ENCODE results near the gene TBX5.

TBX5 gene

GRCh38 chr12:114321524-114321923, 84.4 kb downstream of the TBX5 start:
- no peaks in the 10 kb centered on the region for H3K4me1 ChIP-seq (ENCODE audit: control insufficient read depth, insufficient read depth, low read length)
- H3K27me3 ChIP-seq (ENCODE audit: control insufficient read depth, insufficient read depth, low read length) = peaks cover 2% of the 10 kb centered on the region
- no peaks in the 10 kb centered on the region for H3K36me3 ChIP-seq (ENCODE audit: control insufficient read depth, insufficient read depth, low read length)
- no peaks in the 10 kb centered on the region for H3K9me3 ChIP-seq (ENCODE audit: control insufficient read depth, insufficient read depth, low read length)
- H3K4me3 ChIP-seq (ENCODE audit: low read depth, low read length) = no peak overlapping the region
- no peak overlapping the region for H3K9ac ChIP-seq (ENCODE audit: low read depth, low read length)

DNA sequence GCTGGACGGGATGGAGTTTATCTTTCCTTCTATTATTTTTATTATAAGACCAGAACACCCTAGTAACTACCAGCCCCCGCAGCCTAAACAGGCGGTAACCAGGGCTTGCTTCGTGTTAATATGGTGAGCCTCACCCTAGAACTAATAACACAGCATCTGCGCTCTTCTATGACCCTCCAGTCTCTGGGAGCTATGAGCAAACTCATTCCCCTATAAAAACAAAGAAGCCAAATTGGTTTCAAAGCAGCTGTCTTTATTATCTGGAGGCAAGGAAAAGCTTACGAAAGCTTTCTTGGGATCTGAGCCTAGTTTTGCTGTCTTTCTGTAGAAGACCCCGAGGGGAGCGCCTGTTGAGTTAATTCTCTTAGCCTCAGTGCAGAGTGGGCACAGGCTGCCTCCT, 85.0 kb downstream of the TBX5 start:
- no peaks in the 10 kb centered on the region for H3K36me3 ChIP-seq (ENCODE audit: control insufficient read depth, insufficient read depth, low read length)
- no peak overlapping the region for H3K4me3 ChIP-seq (ENCODE audit: low read depth, low read length)
- H3K9ac ChIP-seq (ENCODE audit: low read depth, low read length) = no peak overlapping the region
- H3K27me3 ChIP-seq (ENCODE audit: control insufficient read depth, insufficient read depth, low read length) = peaks cover 2% of the 10 kb centered on the region
- H3K4me1 ChIP-seq (ENCODE audit: control insufficient read depth, insufficient read depth, low read length) = no peaks in the 10 kb centered on the region
- H3K9me3 ChIP-seq (ENCODE audit: control insufficient read depth, insufficient read depth, low read length) = no peaks in the 10 kb centered on the region

DNA sequence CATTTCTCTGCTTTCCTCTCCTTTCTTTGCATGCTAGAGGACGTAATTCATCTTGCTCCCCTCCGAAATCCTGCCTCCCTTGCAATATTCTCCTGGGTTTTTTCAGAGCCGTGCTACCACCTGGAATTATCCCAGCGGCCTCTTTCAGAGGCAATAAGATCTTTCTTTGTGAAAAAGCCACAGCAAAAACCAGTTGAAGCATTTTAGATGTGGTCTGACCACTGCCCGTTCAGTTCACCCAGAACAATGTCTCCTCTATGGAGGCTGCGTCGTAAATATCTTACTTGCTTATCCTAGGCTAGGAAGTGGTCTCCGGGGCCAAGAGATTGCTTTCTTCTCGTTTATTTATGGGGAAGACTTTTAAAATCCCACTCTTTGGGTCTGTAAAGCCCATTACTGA, 85.8 kb downstream of the TBX5 start:
- Histone ChIP-seq H3K36me3 (ENCODE audit: control insufficient read depth, insufficient read depth, low read length) (no peaks in the 10 kb centered on the region), H3K4me1 (ENCODE audit: control insufficient read depth, insufficient read depth, low read length) (no peaks in the 10 kb centered on the region), H3K4me3 (ENCODE audit: low read depth, low read length) (no peak overlapping the region), H3K9me3 (ENCODE audit: control insufficient read depth, insufficient read depth, low read length) (no peaks in the 10 kb centered on the region), H3K9ac (ENCODE audit: low read depth, low read length) (no peak overlapping the region), H3K27me3 (ENCODE audit: control insufficient read depth, insufficient read depth, low read length) (peaks cover 2% of the 10 kb centered on the region)

GRCh38 chr12:114319422-114319821, 86.5 kb downstream of the TBX5 start:
- no peak overlapping the region for H3K9ac ChIP-seq (ENCODE audit: low read depth, low read length)
- no peak overlapping the region for H3K4me3 ChIP-seq (ENCODE audit: low read depth, low read length)
- H3K4me1 ChIP-seq (ENCODE audit: control insufficient read depth, insufficient read depth, low read length) = no peaks in the 10 kb centered on the region
- no peaks in the 10 kb centered on the region for H3K9me3 ChIP-seq (ENCODE audit: control insufficient read depth, insufficient read depth, low read length)
- no peaks in the 10 kb centered on the region for H3K36me3 ChIP-seq (ENCODE audit: control insufficient read depth, insufficient read depth, low read length)
- peaks cover 2% of the 10 kb centered on the region for H3K27me3 ChIP-seq (ENCODE audit: control insufficient read depth, insufficient read depth, low read length)

- Histone ChIP-seq H3K27me3 (ENCODE audit: control insufficient read depth, insufficient read depth, low read length) (peaks cover 2% of the 10 kb centered on the region), H3K4me3 (ENCODE audit: low read depth, low read length) (no peak overlapping the region), H3K4me1 (ENCODE audit: control insufficient read depth, insufficient read depth, low read length) (no peaks in the 10 kb centered on the region), H3K36me3 (ENCODE audit: control insufficient read depth, insufficient read depth, low read length) (no peaks in the 10 kb centered on the region), H3K9ac (ENCODE audit: low read depth, low read length) (no peak overlapping the region), H3K9me3 (ENCODE audit: control insufficient read depth, insufficient read depth, low read length) (no peaks in the 10 kb centered on the region)
Observed at GRCh38 chr12:114318984-114319383, 87.0 kb downstream of the TBX5 start.

DNA sequence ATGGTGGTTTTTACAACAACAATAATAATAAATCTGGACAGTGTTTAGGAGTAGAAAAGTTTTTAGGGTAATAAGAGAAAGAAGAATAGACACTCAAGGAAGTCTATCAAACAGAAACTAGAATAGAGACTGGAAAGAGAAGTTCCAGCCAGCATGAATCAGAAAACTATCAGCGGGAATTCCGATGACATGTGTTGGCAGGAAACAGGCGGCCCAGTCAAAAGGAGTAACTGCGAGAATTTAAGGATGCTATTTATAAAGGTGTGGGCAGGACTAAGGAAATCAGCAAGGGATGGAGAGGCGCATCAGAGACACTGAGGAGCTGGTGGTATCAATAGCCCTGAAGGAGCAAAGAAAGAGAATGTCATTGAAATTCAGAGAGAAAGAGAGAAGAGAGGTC, 89.9 kb downstream of the TBX5 start:
- H3K4me3 ChIP-seq (ENCODE audit: low read depth, low read length) = no peak overlapping the region
- H3K27me3 ChIP-seq (ENCODE audit: control insufficient read depth, insufficient read depth, low read length) = no peaks in the 10 kb centered on the region
- H3K4me1 ChIP-seq (ENCODE audit: control insufficient read depth, insufficient read depth, low read length) = no peaks in the 10 kb centered on the region
- H3K36me3 ChIP-seq (ENCODE audit: control insufficient read depth, insufficient read depth, low read length) = no peaks in the 10 kb centered on the region
- no peak overlapping the region for H3K9ac ChIP-seq (ENCODE audit: low read depth, low read length)
- no peaks in the 10 kb centered on the region for H3K9me3 ChIP-seq (ENCODE audit: control insufficient read depth, insufficient read depth, low read length)

GRCh38 chr12:114314974-114315720, 90.8 kb downstream of the TBX5 start:
- H3K36me3 ChIP-seq (ENCODE audit: control insufficient read depth, insufficient read depth, low read length) = no peaks in the 10 kb centered on the region
- H3K9me3 ChIP-seq (ENCODE audit: control insufficient read depth, insufficient read depth, low read length) = no peaks in the 10 kb centered on the region
- H3K9ac ChIP-seq (ENCODE audit: low read depth, low read length) = no peak overlapping the region
- no peaks in the 10 kb centered on the region for H3K27me3 ChIP-seq (ENCODE audit: control insufficient read depth, insufficient read depth, low read length)
- no peaks in the 10 kb centered on the region for H3K4me1 ChIP-seq (ENCODE audit: control insufficient read depth, insufficient read depth, low read length)
- no peak overlapping the region for H3K4me3 ChIP-seq (ENCODE audit: low read depth, low read length)

- no peak overlapping the region for H3K4me3 ChIP-seq (ENCODE audit: low read depth, low read length)
- no peaks in the 10 kb centered on the region for H3K9me3 ChIP-seq (ENCODE audit: control insufficient read depth, insufficient read depth, low read length)
- no peaks in the 10 kb centered on the region for H3K27me3 ChIP-seq (ENCODE audit: control insufficient read depth, insufficient read depth, low read length)
- no peaks in the 10 kb centered on the region for H3K36me3 ChIP-seq (ENCODE audit: control insufficient read depth, insufficient read depth, low read length)
- H3K9ac ChIP-seq (ENCODE audit: low read depth, low read length) = no peak overlapping the region
- no peaks in the 10 kb centered on the region for H3K4me1 ChIP-seq (ENCODE audit: control insufficient read depth, insufficient read depth, low read length)
Observed at GRCh38 chr12:114314403-114314802, 91.5 kb downstream of the TBX5 start.

- Histone ChIP-seq H3K4me1 (ENCODE audit: control insufficient read depth, insufficient read depth, low read length) (no peaks in the 10 kb centered on the region), H3K9me3 (ENCODE audit: control insufficient read depth, insufficient read depth, low read length) (no peaks in the 10 kb centered on the region), H3K9ac (ENCODE audit: low read depth, low read length) (no peak overlapping the region), H3K4me3 (ENCODE audit: low read depth, low read length) (no peak overlapping the region), H3K27me3 (ENCODE audit: control insufficient read depth, insufficient read depth, low read length) (no peaks in the 10 kb centered on the region), H3K36me3 (ENCODE audit: control insufficient read depth, insufficient read depth, low read length) (no peaks in the 10 kb centered on the region)
Observed at GRCh38 chr12:114313910-114314309, 92.0 kb downstream of the TBX5 start.

- no peaks in the 10 kb centered on the region for H3K4me1 ChIP-seq (ENCODE audit: control insufficient read depth, insufficient read depth, low read length)
- H3K9ac ChIP-seq (ENCODE audit: low read depth, low read length) = no peak overlapping the region
- H3K36me3 ChIP-seq (ENCODE audit: control insufficient read depth, insufficient read depth, low read length) = no peaks in the 10 kb centered on the region
- H3K4me3 ChIP-seq (ENCODE audit: low read depth, low read length) = no peak overlapping the region
- H3K27me3 ChIP-seq (ENCODE audit: control insufficient read depth, insufficient read depth, low read length) = no peaks in the 10 kb centered on the region
- H3K9me3 ChIP-seq (ENCODE audit: control insufficient read depth, insufficient read depth, low read length) = no peaks in the 10 kb centered on the region
Observed at GRCh38 chr12:114311974-114312373, 94.0 kb downstream of the TBX5 start.

GRCh38 chr12:114306646-114307045, 99.3 kb downstream of the TBX5 start:
- no peaks in the 10 kb centered on the region for H3K4me1 ChIP-seq (ENCODE audit: control insufficient read depth, insufficient read depth, low read length)
- no peaks in the 10 kb centered on the region for H3K36me3 ChIP-seq (ENCODE audit: control insufficient read depth, insufficient read depth, low read length)
- no peaks in the 10 kb centered on the region for H3K27me3 ChIP-seq (ENCODE audit: control insufficient read depth, insufficient read depth, low read length)
- H3K9me3 ChIP-seq (ENCODE audit: control insufficient read depth, insufficient read depth, low read length) = no peaks in the 10 kb centered on the region
- H3K4me3 ChIP-seq (ENCODE audit: low read depth, low read length) = no peak overlapping the region
- H3K9ac ChIP-seq (ENCODE audit: low read depth, low read length) = no peak overlapping the region

GRCh38 chr12:114305446-114305845, 100.5 kb downstream of the TBX5 start:
- no peak overlapping the region for H3K9ac ChIP-seq (ENCODE audit: low read depth, low read length)
- H3K9me3 ChIP-seq (ENCODE audit: control insufficient read depth, insufficient read depth, low read length) = no peaks in the 10 kb centered on the region
- H3K27me3 ChIP-seq (ENCODE audit: control insufficient read depth, insufficient read depth, low read length) = no peaks in the 10 kb centered on the region
- H3K4me1 ChIP-seq (ENCODE audit: control insufficient read depth, insufficient read depth, low read length) = no peaks in the 10 kb centered on the region
- H3K36me3 ChIP-seq (ENCODE audit: control insufficient read depth, insufficient read depth, low read length) = no peaks in the 10 kb centered on the region
- no peak overlapping the region for H3K4me3 ChIP-seq (ENCODE audit: low read depth, low read length)
